DND-41 (cell line): Measurements from ENCODE around the gene LAD1.

Experiments
- ATAC-seq: fragments of 200-7000 bp; cut with Tn5 transposase; 3 replicates; pipeline ENCODE4 v1.9.1; 2021; ENCODE audit warnings: low read depth; ENCODE audit not compliant: insufficient read depth
- DNase-seq: peaks from one replicate; pipeline ENCODE4 v3.0.0-alpha.2; 2020
- H2AFZ ChIP-seq: 2 replicates; pipeline ENCODE4 v1.6.0; 2012; ENCODE audit warnings: low read depth, low read length
- H3K27ac ChIP-seq: 2 replicates; pipeline ENCODE4 v1.5.1; 2012; ENCODE audit warnings: low read length, inconsistent platforms
- H3K27me3 ChIP-seq: fragments of 200-600 bp; sonication (generic); 2 replicates; pipeline ENCODE4 v1.6.0; 2012; ENCODE audit warnings: low read length, mild to moderate bottlenecking, inconsistent platforms; ENCODE audit not compliant: insufficient read depth, poor library complexity
- H3K36me3 ChIP-seq: 2 replicates; pipeline ENCODE4 v1.5.1; 2012; ENCODE audit warnings: low read length, inconsistent platforms; ENCODE audit not compliant: insufficient read depth
- H3K4me1 ChIP-seq: 2 replicates; pipeline ENCODE4 v1.5.1; 2012; ENCODE audit warnings: mild to moderate bottlenecking, low read length; ENCODE audit not compliant: insufficient read depth
- H3K4me2 ChIP-seq: 2 replicates; pipeline ENCODE4 v1.6.0; 2012; ENCODE audit warnings: mild to moderate bottlenecking, moderate library complexity, low read length, inconsistent platforms; ENCODE audit not compliant: insufficient read depth
- H3K4me3 ChIP-seq, 2 experiments: fragments of 200-600 bp in 1 of 2; shearing (Covaris generic) in 1 of 2; 2 replicates each; pipeline ENCODE4 v1.5.1; 2012 to 2016; ENCODE audit warnings: inconsistent platforms in 2 of 2, low read length in 2 of 2, mild to moderate bottlenecking in 2 of 2, low read depth in 1 of 2, moderate library complexity in 1 of 2
- H3K79me2 ChIP-seq: 2 replicates; pipeline ENCODE4 v1.6.0; 2012; ENCODE audit warnings: low read length, inconsistent platforms; ENCODE audit not compliant: insufficient read depth
- H3K9ac ChIP-seq: 2 replicates; pipeline ENCODE4 v1.6.0; 2012; ENCODE audit warnings: low read depth, mild to moderate bottlenecking, inconsistent platforms, low read length, moderate library complexity
- H3K9me3 ChIP-seq: 2 replicates; pipeline ENCODE4 v1.5.1; 2012; ENCODE audit warnings: low read length, moderate library complexity, mild to moderate bottlenecking, inconsistent platforms; ENCODE audit not compliant: insufficient read depth, severe bottlenecking
- H4K20me1 ChIP-seq: 2 replicates; pipeline ENCODE4 v1.6.0; 2012; ENCODE audit warnings: low read length; ENCODE audit not compliant: insufficient read depth
- CTCF ChIP-seq: IDR thresholded peaks from 2 replicates; pipeline ENCODE4 v1.5.1; 2012; ENCODE audit warnings: borderline replicate concordance, low read length, moderate library complexity, mild to moderate bottlenecking; ENCODE audit not compliant: poor library complexity, severe bottlenecking; ENCODE audit errors: extremely low read depth
- EZH2 ChIP-seq: IDR thresholded peaks from 3 replicates; pipeline ENCODE4 v1.6.1; 2012; ENCODE audit warnings: borderline replicate concordance, low read depth, mild to moderate bottlenecking, moderate library complexity, low read length, inconsistent platforms; ENCODE audit not compliant: severe bottlenecking

LAD1 gene

GRCh38 chr1:201365251-201365650 is 33.9 kb downstream of the LAD1 start:
- Histone ChIP-seq H3K4me3 (no peak overlapping the region), H3K79me2 (no peaks in the 10 kb centered on the region), H3K9me3 (no peaks in the 10 kb centered on the region), H2AFZ (no peak overlapping the region), H3K27ac (no peak overlapping the region), H3K9ac (no peak overlapping the region), H3K36me3 (no peaks in the 10 kb centered on the region), H3K27me3 (peaks cover 2% of the 10 kb centered on the region), H3K4me1 (no peaks in the 10 kb centered on the region), H3K4me2 (no peak overlapping the region), H4K20me1 (peaks cover 6% of the 10 kb centered on the region)
- DNase-seq (no peak), ATAC-seq (no peak)
- TF ChIP-seq CTCF (no peak), EZH2 (no peak)

- Histone ChIP-seq H2AFZ (no peak overlapping the region), H3K4me3 (no peak overlapping the region), H3K9me3 (no peaks in the 10 kb centered on the region), H3K36me3 (no peaks in the 10 kb centered on the region), H3K79me2 (no peaks in the 10 kb centered on the region), H3K4me1 (no peaks in the 10 kb centered on the region), H4K20me1 (peaks cover 6% of the 10 kb centered on the region), H3K27ac (no peak overlapping the region), H3K4me2 (no peak overlapping the region), H3K27me3 (no peaks in the 10 kb centered on the region), H3K9ac (no peak overlapping the region)
- TF ChIP-seq CTCF, result no peak
- no peak for TF ChIP-seq EZH2
- DNase-seq, result no peak
- no peak for ATAC-seq
Measured at GRCh38 chr1:201364808-201365105, 34.4 kb downstream of the LAD1 start.

- Histone ChIP-seq H2AFZ (no peak overlapping the region), H3K9me3 (no peaks in the 10 kb centered on the region), H3K27ac (no peak overlapping the region), H4K20me1 (peaks cover 6% of the 10 kb centered on the region), H3K4me3 (no peak overlapping the region), H3K79me2 (no peaks in the 10 kb centered on the region), H3K4me1 (no peaks in the 10 kb centered on the region), H3K9ac (no peak overlapping the region), H3K36me3 (no peaks in the 10 kb centered on the region), H3K4me2 (no peak overlapping the region), H3K27me3 (no peaks in the 10 kb centered on the region)
- no peak for DNase-seq
- no peak for ATAC-seq
- TF ChIP-seq CTCF (no peak), EZH2 (no peak)
Measured at GRCh38 chr1:201363467-201363866, 35.7 kb downstream of the LAD1 start.

- no peak overlapping the region for H3K4me3 ChIP-seq
- peaks cover 6% of the 10 kb centered on the region for H4K20me1 ChIP-seq
- ATAC-seq, result no peak
- H3K4me1 ChIP-seq, result no peaks in the 10 kb centered on the region
- no peak for DNase-seq
- no peaks in the 10 kb centered on the region for H3K79me2 ChIP-seq
- no peaks in the 10 kb centered on the region for H3K9me3 ChIP-seq
- no peak overlapping the region for H3K27ac ChIP-seq
- TF ChIP-seq EZH2, result no peak
- no peak for TF ChIP-seq CTCF
- no peak overlapping the region for H3K4me2 ChIP-seq
- H2AFZ ChIP-seq, result no peak overlapping the region
- no peak overlapping the region for H3K9ac ChIP-seq
- H3K27me3 ChIP-seq, result no peaks in the 10 kb centered on the region
- no peaks in the 10 kb centered on the region for H3K36me3 ChIP-seq
Measured at GRCh38 chr1:201362906-201363305, 36.2 kb downstream of the LAD1 start.
